Adrenal gland (tissue), 12 donors: ENCODE measurements around the gene MYD88. TPM values are rescaled to one million over a fixed set of nuclear protein-coding genes. Genes with fewer than 3 reads are reported as not detected.

Experiments
- DNase-seq, 7 donors: peaks; one replicate each; pipeline ENCODE4 v3.0.0-alpha.2; 2019 to 2020
- H3K27ac ChIP-seq, 5 donors: fragments of 200-600 bp; sonication (generic) in 4 of 5; 1 replicate in 3 of 5; 2 replicates in 2 of 5; pipeline versions ENCODE4 v1.5.1 to v1.8.0; 2016 to 2020; ENCODE audit warnings: mild to moderate bottlenecking in 1 of 5
- H3K27me3 ChIP-seq: fragments of 200-600 bp; 2 replicates; pipeline ENCODE4 v1.8.0; 2021
- H3K36me3 ChIP-seq, 2 donors: fragments of 200-600 bp; replicated peaks in 1 of 2; 1 replicate in 1 of 2; 2 replicates in 1 of 2; pipeline versions ENCODE4 v1.5.1 to v1.8.0; 2018 to 2022
- H3K4me1 ChIP-seq, 2 donors: fragments of 200-600 bp; replicated peaks in 1 of 2; 1 replicate in 1 of 2; 2 replicates in 1 of 2; pipeline versions ENCODE4 v1.5.1 to v1.8.0; 2018 to 2021
- H3K4me3 ChIP-seq, 4 donors: fragments of 200-600 bp; sonication (generic) in 3 of 4; one replicate each; pipeline ENCODE4 v1.5.1; 2016 to 2018
- H3K9me3 ChIP-seq, 3 donors: fragments of 200-600 bp; sonication (generic) in 1 of 3; replicated peaks in 1 of 3; 1 replicate in 2 of 3; 2 replicates in 1 of 3; pipeline versions ENCODE4 v1.5.1 to v1.8.0; 2016 to 2021
- CTCF ChIP-seq, 6 experiments: fragments of 450-650 bp in 4 of 6; fragments of 200-600 bp in 2 of 6; sonication (generic) in 1 of 6; IDR thresholded peaks; 1 replicate in 5 of 6; 2 replicates in 1 of 6; pipeline versions ENCODE4 v1.5.1 to v1.8.0; 2016 to 2021; ENCODE audit warnings: antibody characterized with exemption in 6 of 6, mild to moderate bottlenecking in 2 of 6, moderate library complexity in 1 of 6
- POLR2A ChIP-seq, 2 donors: fragments of 450-650 bp; IDR thresholded peaks; one replicate each; pipeline ENCODE4 v1.6.1; 2017; ENCODE audit warnings: antibody characterized with exemption in 2 of 2, mild to moderate bottlenecking in 2 of 2, moderate library complexity in 1 of 2
- WGBS, 4 donors: extraction: QIAGEN DNeasy Blood & Tissue Kit in 2 of 4; methylation state at CpG; one replicate each; pipeline versions ENCODE4 v1.1.5 to v1.1.7; 2013 to 2017; 5-methylcytosine and 5-hydroxymethylcytosine counted together
- intact Hi-C, 2 donors: fragments of 100-400 bp; cut with DNase I; formaldehyde crosslinking; loops; one replicate each; pipeline versions ENCODE4 v1.14.1 to v1.15.0; 2022 to 2023
- polyA plus RNA-seq, 3 donors: library from polyadenylated mRNA; stranded (reverse); fragments of 200-250 nt in 2 of 3; fragments of 350-450 nt in 1 of 3; fragmentation: Illumina TruSeq in 1 of 3; extraction: RNeasy Lipid Tissue Mini Kit (QIAGEN cat#74804) in 1 of 3; gene quantifications; one replicate each; pipeline ENCODE4 v1.2.3, GENCODE V29; 2013 to 2014
- total RNA-seq, 9 donors: library from RNA; depleted of rRNA in 4 of 9; stranded (reverse); fragments of >200 nt in 4 of 9; fragments of 120-200 nt in 1 of 9; fragmentation: NEBNext Ultra II Directional in 1 of 9; extraction: Animal tissue kit (Norgen Biotek cat#: 25700) in 1 of 9; gene quantifications; one replicate each; pipeline versions ENCODE4 v1.1.0 to v1.2.4, GENCODE V29; 2013 to 2023
- donor health status: healthy with polysubstance abuse.
- donor health status: Bipolar disorder and iron deficiency.
- donor health status: DM: yes; HTN: yes; CAD: no.
- donor health status: DM: no; HTN: no; CAD: no.
- donor health status: DM: no; HTN: no; CAD: no.
- donor health status: DM: yes; HTN: yes; CAD: no.

The MYD88 gene
- total and polyA plus RNA-seq, 12 donors: 3.8 to 46.6 (median 34.7) TPM

GRCh38 chr3:38119821-38120692, 18.4 kb upstream of the MYD88 start:
- DNase-seq: peak in 4 of 7 donors; percentile 6 to 47 (median 14)
- H3K9me3 ChIP-seq: no peaks in the 10 kb centered on the region
- no peaks in the 10 kb centered on the region for H3K4me1 ChIP-seq
- 94 to 100% (median 96%) methylated on average over 2 to 7 of the region's 7 CpGs for WGBS, 4 donors
- no peaks in the 10 kb centered on the region for H3K27me3 ChIP-seq
- intact Hi-C loops: loop anchor here (5.0 to 10.0 kb wide), 4 partner anchors 113 to 355 kb away; no protein-coding TSS in a partner anchor
- peaks cover 0 to 52% of the 10 kb centered on the region in 2 donors for H3K36me3 ChIP-seq
- H3K27ac ChIP-seq: no peak overlapping the region
- H3K4me3 ChIP-seq: no peak overlapping the region
- no peak for TF ChIP-seq POLR2A (IDR thresholded peaks at IDR 0.05)
- no peak for TF ChIP-seq CTCF (IDR thresholded peaks at IDR 0.05)

- Histone ChIP-seq H3K27ac (no peak overlapping the region), H3K4me3 (no peak overlapping the region), H3K27me3 (no peaks in the 10 kb centered on the region), H3K4me1 (no peaks in the 10 kb centered on the region), H3K9me3 (no peaks in the 10 kb centered on the region), H3K36me3 (peaks cover 0 to 60% of the 10 kb centered on the region in 2 donors)
- no peak for TF ChIP-seq CTCF (IDR thresholded peaks at IDR 0.05)
- no peak for TF ChIP-seq POLR2A (IDR thresholded peaks at IDR 0.05)
- intact Hi-C loops: loop anchor here (5.0 to 10.0 kb wide), 2 partner anchors 114 to 124 kb away; no protein-coding TSS in a partner anchor
- peak in 4 of 7 donors; percentile 5 to 44 (median 12) for DNase-seq
- 89 to 90% (median 90%) methylated on average over 9 to 11 of the region's 11 CpGs for whole genome bisulfite sequencing, 4 donors
These were observed 17.6 kb upstream of the MYD88 start for GRCh38 chr3:38120693-38121450.

GRCh38 chr3:38121451-38121831, 17.0 kb upstream of the MYD88 start:
- peaks cover 0 to 66% of the 10 kb centered on the region in 2 donors for H3K36me3 ChIP-seq
- H3K9me3 ChIP-seq: no peaks in the 10 kb centered on the region
- H3K27me3 ChIP-seq: no peaks in the 10 kb centered on the region
- H3K4me1 ChIP-seq: no peaks in the 10 kb centered on the region
- DNase-seq: peak in 4 of 7 donors; percentile 15 to 51 (median 26)
- no peak overlapping the region for H3K4me3 ChIP-seq
- intact Hi-C loops: loop anchor here (5.0 to 10.0 kb wide), 2 partner anchors 114 to 123 kb away; no protein-coding TSS in a partner anchor
- H3K27ac ChIP-seq: no peak overlapping the region
- TF ChIP-seq CTCF (IDR thresholded peaks at IDR 0.05) (no peak), POLR2A (IDR thresholded peaks at IDR 0.05) (no peak)
- WGBS, 4 donors: 84 to 100% (median 86%) methylated on average over 3 to 9 of the region's 9 CpGs; no CpG with 5 or more reads in 1 of the 4 donors
